Liver (tissue), 9 donors: ENCODE data around the gene ADARB1. TPM values are rescaled to one million over a fixed set of nuclear protein-coding genes. Genes with fewer than 3 reads are reported as not detected.

ENCODE experiments used
- DNase-seq: peaks from one replicate; pipeline ENCODE4 v3.0.0-alpha.2; 2017; ENCODE audit warnings: low spot score
- H3K27ac ChIP-seq, 2 donors: one replicate each; pipeline ENCODE4 v1.7.0; 2013; ENCODE audit warnings: inconsistent platforms in 2 of 2, low read length in 2 of 2, control low read depth in 1 of 2, low read depth in 1 of 2, mild to moderate bottlenecking in 1 of 2
- H3K27me3 ChIP-seq, 4 donors: one replicate each; pipeline versions ENCODE4 v1.6.1 to v1.7.0; 2013; ENCODE audit warnings: low read length in 3 of 4, inconsistent platforms in 1 of 4, mild to moderate bottlenecking in 1 of 4, moderate library complexity in 1 of 4; ENCODE audit not compliant: control insufficient read depth in 4 of 4, insufficient read depth in 4 of 4
- H3K36me3 ChIP-seq, 4 donors: one replicate each; pipeline versions ENCODE4 v1.6.1 to v1.7.0; 2013; ENCODE audit warnings: low read length in 3 of 4, mild to moderate bottlenecking in 3 of 4, low read depth in 1 of 4, moderate library complexity in 1 of 4; ENCODE audit not compliant: control insufficient read depth in 4 of 4, insufficient read depth in 3 of 4
- H3K4me1 ChIP-seq, 4 donors: one replicate each; pipeline versions ENCODE4 v1.6.1 to v1.7.0; 2013; ENCODE audit warnings: low read length in 3 of 4, mild to moderate bottlenecking in 3 of 4, moderate library complexity in 1 of 4; ENCODE audit not compliant: control insufficient read depth in 4 of 4, insufficient read depth in 4 of 4
- H3K4me3 ChIP-seq, 3 donors: one replicate each; pipeline versions ENCODE4 v1.6.1 to v1.7.0; 2013; ENCODE audit warnings: low read length in 3 of 3, control low read depth in 1 of 3, low read depth in 1 of 3, mild to moderate bottlenecking in 1 of 3
- H3K9ac ChIP-seq, 2 donors: one replicate each; pipeline ENCODE4 v1.7.0; 2013; ENCODE audit warnings: low read length in 2 of 2, mild to moderate bottlenecking in 2 of 2, moderate library complexity in 2 of 2, control low read depth in 1 of 2, low read depth in 1 of 2
- H3K9me3 ChIP-seq, 4 donors: one replicate each; pipeline versions ENCODE4 v1.6.1 to v1.7.0; 2013; ENCODE audit warnings: low read length in 3 of 4; ENCODE audit not compliant: control insufficient read depth in 4 of 4
- ATF3 ChIP-seq: IDR thresholded peaks from 2 replicates; pipeline ENCODE4 v1.6.1; 2016; ENCODE audit warnings: antibody characterized with exemption
- CTCF ChIP-seq: fragments of 150-350 bp; IDR thresholded peaks from 2 replicates; pipeline ENCODE4 v1.5.1; 2017; ENCODE audit warnings: improper control_type of control experiment, low read depth, low read length; ENCODE audit not compliant: missing input control
- GABPA ChIP-seq, 2 donors: IDR thresholded peaks in 1 of 2; conservative IDR thresholded peaks in 1 of 2; 2 replicates each; pipeline ENCODE4 v1.6.1; 2016; ENCODE audit warnings: antibody characterized with exemption in 2 of 2, mild to moderate bottlenecking in 1 of 2, moderate library complexity in 1 of 2
- HNF4A ChIP-seq, 2 donors: conservative IDR thresholded peaks; 2 replicates each; pipeline ENCODE4 v1.6.1; 2016; ENCODE audit warnings: antibody characterized with exemption in 2 of 2, mild to moderate bottlenecking in 2 of 2
- HNF4G ChIP-seq: IDR thresholded peaks from 2 replicates; pipeline ENCODE4 v1.6.1; 2016; ENCODE audit warnings: antibody characterized with exemption
- JUND ChIP-seq, 2 donors: IDR thresholded peaks; 2 replicates each; pipeline ENCODE4 v1.6.1; 2016; ENCODE audit warnings: antibody characterized with exemption in 2 of 2
- MAX ChIP-seq: IDR thresholded peaks from 2 replicates; pipeline ENCODE4 v1.6.1; 2016; ENCODE audit warnings: antibody characterized with exemption
- NR2F2 ChIP-seq: IDR thresholded peaks from 2 replicates; pipeline ENCODE4 v1.6.1; 2016; ENCODE audit warnings: antibody characterized with exemption
- RAD21 ChIP-seq, 2 donors: IDR thresholded peaks; 2 replicates each; pipeline ENCODE4 v1.6.1; 2016; ENCODE audit warnings: antibody characterized with exemption in 2 of 2, mild to moderate bottlenecking in 2 of 2
- REST ChIP-seq: IDR thresholded peaks from 2 replicates; pipeline ENCODE4 v1.6.1; 2016; ENCODE audit warnings: antibody characterized with exemption, mild to moderate bottlenecking
- SP1 ChIP-seq: IDR thresholded peaks from 2 replicates; pipeline ENCODE4 v1.6.1; 2018; ENCODE audit warnings: antibody characterized with exemption, mild to moderate bottlenecking
- TAF1 ChIP-seq: conservative IDR thresholded peaks from 2 replicates; pipeline ENCODE4 v1.6.1; 2016; ENCODE audit warnings: antibody characterized with exemption, mild to moderate bottlenecking
- YY1 ChIP-seq: IDR thresholded peaks from 2 replicates; pipeline ENCODE4 v1.6.1; 2016; ENCODE audit warnings: antibody characterized with exemption, mild to moderate bottlenecking
- ZBTB33 ChIP-seq: IDR thresholded peaks from 2 replicates; pipeline ENCODE4 v1.6.1; 2016; ENCODE audit warnings: antibody characterized with exemption
- WGBS: extraction: QIAGEN DNeasy Blood & Tissue Kit; methylation state at CpG from one replicate; pipeline ENCODE4 v1.1.7; 2013; 5-methylcytosine and 5-hydroxymethylcytosine counted together
- polyA plus RNA-seq, 2 donors: library from polyadenylated mRNA; stranded (reverse) in 1 of 2; unstranded in 1 of 2; fragments of 200-250 nt in 1 of 2; fragments of >200 nt in 1 of 2; fragmentation: Nextera tagmentation in 1 of 2; extraction: Ambion mirVana in 1 of 2; gene quantifications; one replicate each; pipeline versions ENCODE4 v1.2.1 to v1.2.3, GENCODE V29; 2013 to 2015
- total RNA-seq, 2 donors: library from RNA; depleted of rRNA; stranded (reverse); fragments of >200 nt; gene quantifications; one replicate each; pipeline ENCODE4 v1.2.3, GENCODE V29; 2014
- donor health status: healthy.
- donor health status: healthy.
- donor health status: healthy.
- donor health status: healthy.
- donor health status: healthy.

The ADARB1 gene
- total and polyA plus RNA-seq, 4 donors, result 1.6 to 7.8 (median 2.9) TPM

- TF ChIP-seq ATF3, result no peak
- no peak for TF ChIP-seq YY1
- TF ChIP-seq HNF4A (conservative IDR thresholded peaks at IDR 0.05), result no peak
- TF ChIP-seq ZBTB33, result no peak
- TF ChIP-seq RAD21 (IDR thresholded peaks at IDR 0.05), result no peak
- no peak for TF ChIP-seq GABPA (IDR thresholded peaks at IDR 0.05 in 1 of 2, conservative IDR thresholded peaks at IDR 0.05 in 1 of 2)
- TF ChIP-seq NR2F2, result no peak
- no peak for TF ChIP-seq HNF4G
- no peak for TF ChIP-seq CTCF
- no peak for TF ChIP-seq JUND (IDR thresholded peaks at IDR 0.05)
- TF ChIP-seq TAF1, result no peak
- TF ChIP-seq SP1, result no peak
- no peak for TF ChIP-seq MAX
- TF ChIP-seq REST, result no peak
- Histone ChIP-seq H3K27ac (no peak overlapping the region), H3K4me3 (no peak overlapping the region), H3K9ac (no peak overlapping the region), H3K9me3 (no peaks in the 10 kb centered on the region), H3K27me3 (no peaks in the 10 kb centered on the region), H3K4me1 (peaks cover 2 to 12% (median 4%) of the 10 kb centered on the region in 4 donors), H3K36me3 (no peaks in the 10 kb centered on the region)
- DNase-seq, result no peak
- 95% methylated on average over 12 of the region's 12 CpGs for WGBS
Measured at GRCh38 chr21:45026826-45027225, 47.6 kb upstream of the ADARB1 start.
